Measurements from ENCODE around the gene ACOT12.
"Not testable (repeated sequence)": the region's sequence is repeated elsewhere in the genome, so short reads cannot be mapped to it uniquely, and the experiment has no call there.

The ACOT12 gene

DNA sequence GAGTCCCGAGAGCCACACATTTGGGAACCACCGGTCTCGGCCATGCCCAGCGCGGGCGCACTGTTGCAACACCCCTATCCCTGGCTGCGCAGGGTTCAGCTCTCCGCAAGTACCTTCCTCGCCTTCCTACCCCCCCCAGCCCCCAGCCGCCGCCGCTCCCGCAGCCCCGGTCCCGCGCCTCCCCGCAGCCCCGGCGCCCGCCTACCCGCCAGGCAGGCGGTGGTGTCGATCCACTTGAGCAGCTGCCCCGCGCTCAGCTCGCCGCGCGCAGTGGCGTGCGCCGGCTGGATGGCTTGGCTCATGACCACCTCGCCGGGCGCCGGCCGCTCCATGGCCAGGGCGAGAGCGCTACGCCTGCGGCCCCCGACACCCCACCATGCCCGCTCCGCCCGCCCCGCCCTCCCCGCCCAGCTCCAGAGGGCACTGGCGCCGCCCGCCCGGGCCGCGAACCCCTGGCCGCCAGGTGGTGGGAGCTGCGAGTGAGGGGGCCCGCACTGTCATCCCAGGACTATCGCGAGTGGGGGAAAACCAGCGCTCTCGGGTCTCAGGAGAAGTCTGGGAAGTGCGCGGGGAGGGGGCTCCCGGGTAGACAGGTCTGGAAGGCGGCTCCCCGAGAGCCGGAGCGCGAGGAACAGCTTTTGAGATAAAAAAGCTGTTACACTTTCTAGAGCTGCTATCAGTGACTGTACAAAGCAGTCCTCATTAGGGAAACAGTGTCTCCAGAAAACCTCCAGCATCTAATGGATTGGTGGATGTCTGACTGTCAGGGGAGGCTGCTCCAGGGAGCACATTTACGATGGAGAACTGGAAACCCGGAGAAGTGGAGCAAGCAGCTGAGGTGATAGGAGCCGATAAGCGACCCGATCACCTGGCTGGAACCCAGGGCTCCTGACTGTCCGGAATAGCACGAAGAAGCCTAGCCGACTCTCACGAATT lies at the start of gene ACOT12:
ACOT12 (minus strand) TSS at position 352 of the 936 bp plus-strand sequence; CDS start at position 332, 20 bp downstream.
- DNase-seq = no peak

DNA sequence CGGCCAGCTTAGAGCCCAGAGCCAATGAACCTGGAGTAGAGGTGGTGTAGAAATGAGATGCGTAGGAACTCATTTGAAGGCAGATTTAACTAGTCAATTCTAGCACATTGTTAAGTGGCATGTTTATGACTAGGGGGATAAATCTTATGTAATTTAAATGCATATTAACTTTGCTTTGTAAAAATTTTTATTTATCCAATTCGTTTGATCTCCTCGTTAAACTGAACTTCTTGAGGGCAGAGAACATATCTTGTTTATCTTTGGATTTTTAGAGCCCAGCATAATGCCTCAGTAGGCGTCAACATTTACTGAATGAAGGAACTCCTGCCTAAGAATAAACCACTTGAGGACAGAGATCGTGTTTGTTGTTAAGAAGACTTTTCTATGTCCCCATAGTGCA lies 41.1 kb upstream of the ACOT12 start:
- no peak for DNase-seq

DNA sequence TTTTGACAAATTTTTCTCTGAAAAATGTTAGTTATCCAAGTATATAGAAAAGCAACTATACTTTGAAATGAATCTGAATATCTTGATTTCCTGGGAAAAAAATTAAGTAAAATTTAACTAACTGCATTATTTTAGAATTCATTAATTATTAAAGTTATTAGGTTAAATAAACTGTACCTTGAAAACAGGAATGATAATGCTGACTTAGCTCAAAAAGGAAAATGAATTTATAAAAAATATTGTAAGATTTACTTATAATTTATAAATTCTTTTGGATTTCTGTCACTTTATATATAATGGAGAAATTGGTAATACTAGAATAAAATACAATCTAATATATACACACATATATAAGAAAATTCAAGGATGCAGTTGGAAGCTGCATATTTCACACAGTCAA lies 36.1 kb upstream of the ACOT12 start:
- no peak for DNase-seq

DNA sequence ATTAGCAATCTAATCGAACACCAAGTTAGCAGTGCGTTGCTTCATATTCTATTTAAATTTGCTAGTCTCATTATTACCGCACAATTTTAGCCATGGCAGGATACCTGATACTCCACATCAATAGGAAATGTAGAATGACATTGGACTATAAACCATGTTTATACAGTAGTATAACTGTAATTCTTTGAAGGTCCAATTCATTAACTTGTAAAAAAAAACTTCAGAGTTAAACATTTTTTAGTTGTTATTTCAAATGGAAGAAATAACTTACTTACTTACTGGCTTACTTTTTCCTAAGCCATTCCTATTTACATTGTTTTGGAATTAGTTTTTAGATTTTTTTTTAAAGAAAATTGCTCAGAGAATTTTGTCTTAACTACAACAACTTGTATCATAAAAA lies 35.4 kb upstream of the ACOT12 start:
- DNase-seq = no peak

DNA sequence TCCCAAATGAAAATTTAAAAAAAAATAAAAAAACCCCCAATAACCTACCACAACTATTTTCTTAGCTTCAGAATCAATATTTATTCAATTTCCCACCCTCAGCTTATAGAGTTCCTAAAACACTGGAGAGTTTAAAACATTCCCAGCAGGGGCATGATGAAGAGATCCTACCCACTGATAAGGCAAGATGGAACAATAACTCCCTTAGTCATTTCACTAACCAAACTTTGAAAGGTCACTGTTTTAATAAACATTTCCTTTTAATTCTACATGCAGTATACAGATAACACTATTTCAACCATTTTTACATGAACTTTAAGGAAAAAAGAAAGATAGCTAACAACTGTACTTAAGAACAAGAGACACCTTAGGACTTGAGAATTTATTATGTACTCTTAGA lies 34.9 kb upstream of the ACOT12 start:
- DNase-seq = no peak

DNA sequence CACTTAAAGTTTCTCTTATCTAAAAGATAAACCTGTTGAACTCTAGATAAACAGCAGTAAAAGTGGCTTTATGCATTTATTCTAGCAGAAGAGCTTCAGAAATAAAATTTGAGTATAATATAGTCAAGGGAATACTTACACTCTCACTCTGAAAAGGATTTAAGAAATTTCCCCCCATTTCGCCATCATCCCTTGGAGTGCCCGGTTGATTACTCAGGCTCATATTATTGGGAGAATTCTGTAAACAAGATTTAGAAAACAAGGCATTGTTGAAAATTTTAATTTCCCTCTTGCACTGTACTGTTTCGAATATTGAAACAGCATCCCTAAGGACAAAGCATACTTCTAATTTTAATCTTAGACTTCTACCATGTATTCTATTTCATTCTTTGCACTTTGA lies 34.5 kb upstream of the ACOT12 start:
- DNase-seq = no peak

DNA sequence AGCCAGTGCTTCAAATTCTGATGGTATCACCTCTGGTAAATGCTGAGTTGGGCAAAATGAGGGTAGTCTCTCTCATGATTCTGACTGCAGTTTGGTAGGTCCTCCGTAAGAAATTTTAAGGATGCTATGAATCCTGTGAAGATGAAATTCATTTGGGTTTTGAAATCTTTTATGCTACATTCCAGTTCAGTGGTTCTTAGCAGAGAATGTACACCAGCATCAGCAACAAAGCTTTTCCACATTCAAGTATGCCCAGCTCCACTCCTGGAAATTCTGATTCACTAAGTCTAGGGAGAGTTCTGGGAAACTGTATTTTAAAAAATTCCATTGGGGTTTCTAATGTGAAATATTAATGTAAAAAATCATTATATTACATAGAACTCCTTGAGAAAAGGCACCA lies 33.6 kb upstream of the ACOT12 start:
- no peak for DNase-seq

DNA sequence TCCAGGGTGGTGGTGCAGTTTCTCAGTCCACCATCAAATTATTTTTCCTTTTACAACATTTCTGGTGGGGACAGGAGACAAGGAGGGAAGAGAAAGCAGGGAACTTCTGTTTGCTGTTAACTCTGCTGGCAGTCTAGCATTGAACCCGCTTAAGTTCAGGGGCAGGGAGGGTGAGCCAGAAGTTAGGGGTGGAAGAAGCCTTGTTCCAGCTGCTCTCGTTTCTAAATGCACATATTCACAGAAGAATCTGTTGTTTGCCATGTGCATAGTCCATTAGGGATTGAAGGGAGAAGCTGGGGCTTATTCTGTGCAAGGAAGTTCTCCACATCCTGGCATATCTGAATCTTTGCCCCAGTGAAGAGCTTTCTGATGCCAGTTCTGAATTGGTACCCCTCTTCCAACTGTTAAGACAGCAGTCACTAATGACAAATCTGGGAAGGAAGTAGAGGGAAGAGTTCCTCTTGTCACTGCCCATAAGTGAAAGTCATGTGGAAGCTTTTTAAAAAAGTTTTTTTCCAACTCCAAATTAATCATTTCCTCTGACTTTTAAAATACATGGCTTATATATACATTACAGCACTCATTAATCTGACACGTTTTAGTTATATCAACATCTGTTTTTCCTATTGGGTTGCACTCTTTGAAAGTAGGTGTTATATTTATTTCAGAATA lies 32.6 kb upstream of the ACOT12 start:
- DNase-seq = no peak

DNA sequence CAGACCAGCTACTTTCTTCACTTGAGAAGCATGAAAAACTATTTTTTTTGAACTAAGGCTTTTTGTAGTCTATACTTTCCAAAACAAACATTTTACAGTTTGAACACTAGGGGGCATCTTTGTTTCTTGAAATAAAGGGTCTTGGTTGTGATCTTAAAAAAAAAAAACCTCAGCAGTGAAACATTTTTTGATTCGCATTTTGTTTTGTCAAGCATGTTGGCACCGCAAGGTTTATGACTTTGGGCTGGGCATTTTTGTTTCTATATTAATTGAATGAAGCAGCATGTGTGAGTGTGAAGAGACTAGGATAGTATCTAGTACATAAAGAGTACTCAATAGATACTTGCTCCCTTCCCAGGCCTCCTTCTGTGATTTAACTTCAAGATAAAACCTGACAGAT lies 31.6 kb upstream of the ACOT12 start:
- DNase-seq = peak; percentile 50

DNA sequence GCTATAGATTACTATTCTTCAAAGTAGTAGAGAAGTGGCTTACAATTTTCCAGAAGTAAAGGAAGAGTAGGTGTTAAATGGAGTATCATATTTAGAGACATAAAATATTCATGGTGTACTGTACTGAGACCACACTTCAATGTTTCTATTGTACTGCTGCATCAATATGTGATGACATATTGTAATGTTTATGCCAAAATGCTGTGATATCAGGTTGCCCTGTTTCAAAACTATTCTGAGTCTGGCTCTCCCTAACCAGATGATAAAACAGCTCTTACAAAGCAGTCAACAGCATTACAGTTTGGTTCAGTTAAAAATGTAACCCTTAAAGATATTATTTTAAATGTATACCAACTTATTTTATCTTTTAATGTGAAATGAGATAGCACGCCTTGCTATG lies 30.8 kb upstream of the ACOT12 start:
- DNase-seq = no peak

DNA sequence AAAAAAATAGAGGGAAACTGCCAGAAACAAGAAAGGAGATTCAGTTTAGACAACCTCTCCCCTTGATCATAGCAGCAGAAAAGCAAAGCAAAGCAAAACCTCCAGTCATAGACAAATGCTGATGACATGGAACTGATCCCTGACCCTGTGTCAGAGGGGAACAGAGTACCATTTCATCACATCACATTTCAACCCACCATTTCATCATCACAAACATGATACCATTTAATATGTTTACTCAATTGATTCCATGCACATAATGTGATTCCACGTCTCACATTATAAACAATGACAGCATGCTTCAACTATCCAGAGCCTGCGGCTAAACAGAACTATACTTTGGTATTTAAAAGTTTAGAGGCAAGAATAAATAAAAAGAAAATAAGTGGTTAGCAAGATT lies 28.7 kb upstream of the ACOT12 start:
- DNase-seq = peak; percentile 41

DNA sequence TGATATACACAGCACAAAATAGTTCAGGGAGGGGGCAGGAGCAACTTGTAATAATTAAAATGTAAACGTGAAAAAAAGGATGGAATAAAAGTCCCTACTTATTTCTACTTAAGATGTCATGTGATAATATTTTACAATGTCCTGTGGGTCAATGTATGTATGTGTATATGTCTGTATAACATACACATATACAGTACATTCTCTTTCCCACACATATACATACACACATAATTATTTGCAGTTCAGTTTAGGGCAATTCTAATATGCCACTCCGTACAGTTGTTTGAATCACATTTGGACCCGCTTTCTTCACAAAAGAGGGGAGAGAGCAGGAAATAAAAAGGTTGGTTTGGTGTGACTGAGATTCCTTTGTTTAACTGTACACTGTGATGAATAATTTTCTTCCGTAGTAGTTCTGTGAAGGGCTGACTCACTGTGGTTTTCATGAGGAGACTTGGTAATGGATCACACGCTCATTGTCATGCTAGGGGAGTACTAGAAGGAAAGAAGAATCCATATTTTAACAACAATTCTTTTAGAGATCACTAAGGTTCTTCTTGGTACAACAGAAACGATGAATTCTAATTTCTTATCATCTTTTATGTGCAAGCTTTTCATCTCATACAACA lies 26.2 kb upstream of the ACOT12 start:
- peak; percentile 89 for DNase-seq

DNA sequence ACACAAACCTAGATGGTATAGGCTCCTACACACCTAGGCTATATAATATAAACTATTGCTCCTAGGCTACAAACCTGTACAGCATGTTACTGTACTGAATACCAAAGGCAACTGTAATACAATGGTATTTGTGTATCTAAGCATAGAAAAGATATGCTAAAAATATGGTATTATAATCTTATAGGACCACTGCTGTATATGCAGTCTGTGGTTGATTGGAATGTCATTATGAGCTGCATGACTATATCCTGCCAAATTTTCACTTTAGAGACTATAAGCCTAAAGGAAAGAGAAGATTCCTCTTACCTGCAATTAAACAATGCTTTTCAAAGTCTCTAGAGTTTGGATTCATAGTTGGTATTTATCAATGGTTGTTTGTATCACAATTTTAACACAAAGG lies 24.7 kb upstream of the ACOT12 start:
- DNase-seq = peak; percentile 57

DNA sequence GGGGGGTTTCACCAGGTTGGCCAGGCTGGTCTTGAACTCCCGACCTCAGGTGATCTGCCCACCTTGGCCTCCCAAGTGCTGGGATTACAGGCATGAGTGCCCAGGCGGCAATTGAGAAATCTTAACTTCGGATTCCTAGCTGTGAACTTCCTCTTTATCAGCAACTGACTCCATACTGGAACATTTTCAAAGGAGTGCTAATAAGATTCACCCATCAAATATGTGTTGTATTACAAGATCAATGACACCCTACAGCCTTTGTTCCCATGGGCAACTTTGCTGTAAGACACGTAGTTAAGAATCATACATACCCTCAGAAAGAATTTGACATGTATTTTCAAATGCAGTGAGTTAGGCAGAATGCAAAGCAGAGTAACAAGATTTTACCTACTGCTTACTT lies 23.1 kb upstream of the ACOT12 start:
- DNase-seq = no peak

DNA sequence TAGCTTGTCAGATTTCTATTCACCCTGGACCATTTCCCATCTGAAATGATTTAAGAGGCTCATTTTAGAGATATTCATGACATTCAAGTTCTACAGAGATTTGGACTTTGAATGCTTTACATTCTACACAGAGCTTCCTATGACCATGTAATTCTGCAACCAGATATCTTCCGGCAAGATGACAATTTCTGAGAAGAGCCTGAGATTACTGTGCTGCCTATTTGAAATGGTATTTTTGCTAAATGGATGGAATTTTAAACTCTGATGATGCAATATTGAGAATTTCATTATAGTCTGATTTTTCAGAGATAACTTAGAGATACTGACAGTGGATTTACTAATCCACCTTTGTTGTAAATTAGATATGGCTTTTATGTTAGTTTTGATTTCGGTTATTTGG lies 16.0 kb upstream of the ACOT12 start:
- peak; percentile 51 for DNase-seq

DNA sequence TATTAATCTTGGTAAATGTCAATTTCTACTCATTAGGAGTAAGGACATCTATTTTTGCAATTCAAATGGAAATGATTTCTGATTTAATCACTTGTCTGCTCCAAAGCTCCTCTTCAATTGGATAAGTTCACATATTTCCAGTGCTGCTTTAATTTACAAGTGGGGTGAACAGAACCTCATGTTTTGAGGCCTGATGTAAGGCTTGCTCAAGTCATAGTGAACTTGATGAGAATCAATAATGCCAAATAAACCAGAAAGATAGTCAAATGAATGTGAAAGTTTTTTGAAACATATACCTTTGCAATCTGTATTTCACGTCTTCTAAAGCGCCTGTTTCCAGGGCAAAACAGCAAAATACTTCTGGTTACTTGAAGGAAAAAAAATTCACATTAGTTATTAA lies 15.4 kb upstream of the ACOT12 start:
- no peak for DNase-seq

DNA sequence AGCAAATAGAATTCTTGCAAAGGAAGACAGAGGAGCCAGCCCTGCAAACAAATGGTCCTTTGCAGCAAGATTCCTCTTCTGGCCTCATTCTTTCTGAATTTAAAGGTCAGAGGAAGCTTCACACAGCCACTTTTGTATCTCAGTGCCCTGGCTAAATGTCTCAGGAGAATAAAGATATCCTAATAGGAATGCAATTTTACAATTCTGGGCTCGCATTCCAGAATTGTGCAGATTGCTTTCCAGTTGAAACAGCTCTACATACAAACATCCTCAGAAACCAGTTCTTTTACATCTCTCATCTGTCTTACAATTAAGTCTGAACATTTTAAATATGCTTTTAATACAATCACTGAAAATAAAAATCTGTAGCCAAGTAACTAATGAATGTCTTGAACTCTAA lies 14.6 kb upstream of the ACOT12 start:
- peak; percentile 53 for DNase-seq

DNA sequence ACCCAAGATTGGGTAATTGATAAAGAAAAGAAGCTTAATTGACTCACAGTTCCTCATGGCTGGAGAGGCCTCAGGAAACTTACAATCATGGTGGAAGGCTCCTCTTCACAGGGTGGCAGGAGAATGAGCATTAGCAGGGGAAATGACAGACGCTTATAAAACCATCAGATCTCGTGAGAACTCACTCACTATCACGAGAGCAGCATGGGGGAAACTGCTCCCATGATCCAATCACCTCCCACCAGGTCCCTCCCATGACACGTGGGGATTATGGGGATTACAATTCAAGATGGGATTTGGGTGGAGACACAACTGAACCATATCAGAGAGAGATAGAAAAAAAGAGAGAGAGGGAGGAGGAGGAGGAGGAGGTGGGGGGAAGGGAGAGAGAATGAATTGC lies 13.9 kb upstream of the ACOT12 start:
- DNase-seq = not testable (repeated sequence)

DNA sequence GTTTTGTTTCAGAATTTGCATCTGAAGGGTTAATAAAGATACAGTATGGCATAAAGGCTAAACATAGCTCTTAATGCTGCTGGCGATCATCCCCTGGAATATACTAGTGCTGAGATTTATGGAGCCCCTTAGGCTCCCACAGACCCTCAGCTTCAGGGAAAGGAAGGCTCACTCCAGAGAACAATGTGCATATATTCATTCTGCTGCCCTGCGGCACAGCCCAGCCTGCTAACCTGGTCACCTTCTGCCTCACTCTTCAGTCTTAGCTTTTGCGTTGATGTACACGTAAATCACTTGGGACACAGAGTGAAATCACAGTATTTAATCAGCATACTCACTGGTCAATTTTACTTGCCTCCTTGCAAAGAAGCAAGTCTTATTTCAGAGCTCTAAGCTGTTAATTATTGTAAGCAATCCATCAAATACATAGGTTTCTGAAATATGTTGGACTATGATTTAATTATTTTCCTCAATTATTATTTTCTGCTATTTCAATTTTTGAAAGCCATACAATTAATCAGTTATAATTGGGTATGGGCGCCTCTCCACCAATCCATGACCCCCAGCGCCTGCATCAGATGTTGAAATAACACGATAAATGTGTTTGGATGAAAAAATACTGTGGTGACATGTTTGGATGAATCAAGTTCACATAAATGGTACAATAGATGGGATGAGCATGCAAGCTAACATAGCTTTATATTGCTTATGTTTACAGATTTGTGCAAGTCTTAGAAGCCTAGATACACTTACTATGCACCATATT lies 11.4 kb upstream of the ACOT12 start:
- no peak for DNase-seq

DNA sequence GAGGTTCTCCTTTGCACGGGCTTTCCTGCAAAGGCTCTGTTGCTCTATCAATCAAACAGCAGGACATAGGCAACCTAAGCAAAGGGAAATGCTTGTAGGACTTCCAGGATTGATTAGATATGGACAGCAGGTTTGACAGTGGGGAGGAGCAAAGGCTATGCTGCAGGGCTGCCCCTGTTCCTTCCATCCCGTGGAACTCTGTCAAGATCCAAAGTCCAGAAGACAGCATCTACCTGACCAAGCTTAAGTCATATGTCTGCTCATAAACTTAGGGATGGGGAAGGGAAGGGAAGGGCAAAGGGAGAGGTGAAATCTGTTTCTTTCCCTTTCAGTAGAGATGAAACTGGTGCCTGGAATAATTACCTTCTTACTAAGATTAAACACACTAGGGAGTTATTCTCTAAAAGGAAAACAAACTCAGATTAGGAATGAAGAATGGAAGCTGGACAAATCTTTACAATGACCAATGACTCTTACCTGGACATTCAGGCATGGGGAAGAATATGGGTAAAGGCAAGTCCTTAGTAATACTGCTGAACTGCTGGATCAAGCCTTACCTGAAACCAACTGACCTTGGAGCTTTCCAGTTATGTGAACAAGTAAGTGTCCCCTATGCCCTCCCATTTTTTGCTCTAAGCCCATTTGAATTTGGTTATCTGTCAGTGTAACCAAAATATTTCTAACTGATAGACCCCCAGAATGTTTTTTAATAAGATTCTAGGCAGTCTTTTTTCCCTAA lies 8.4 kb upstream of the ACOT12 start:
- DNase-seq = no peak

DNA sequence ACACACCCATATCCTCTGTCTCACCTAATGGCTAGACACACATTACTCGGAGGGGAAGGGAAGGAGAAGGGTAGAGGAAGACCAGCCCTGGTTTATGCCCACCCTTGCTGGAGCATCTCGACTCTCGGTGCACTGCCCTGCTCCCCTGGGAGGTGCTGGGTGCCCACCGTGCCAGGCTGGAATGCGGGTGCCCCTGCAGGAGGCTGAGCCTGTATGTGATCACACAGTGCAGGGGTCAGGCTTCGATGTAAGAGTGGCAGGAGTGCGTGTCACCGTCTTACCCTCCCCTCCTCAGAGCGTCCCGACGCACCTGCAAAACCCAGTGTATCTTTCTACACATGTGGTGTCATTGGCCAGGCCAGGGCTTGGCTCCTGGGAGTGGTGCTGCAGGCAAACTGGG lies 7.3 kb upstream of the ACOT12 start:
- no peak for DNase-seq

DNA sequence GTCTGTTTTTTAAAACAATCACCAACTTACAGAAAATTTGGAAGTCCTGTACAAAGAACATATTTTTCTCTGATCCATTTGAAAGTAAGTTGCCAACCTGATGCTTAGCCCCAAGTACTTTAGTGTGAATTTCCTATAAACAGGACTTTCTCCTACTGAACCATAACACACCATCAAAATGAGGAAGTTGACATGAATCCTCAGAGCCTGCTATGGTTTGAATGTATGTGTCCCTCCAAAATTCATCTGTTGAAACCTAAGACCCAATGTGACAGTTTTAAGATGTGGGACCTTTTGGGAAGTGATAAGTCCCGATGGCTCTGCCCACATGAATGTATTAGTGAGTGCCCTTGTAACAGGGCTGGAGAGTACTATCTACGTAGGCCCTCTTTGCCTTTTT lies 6.4 kb upstream of the ACOT12 start:
- no peak for DNase-seq

Measured in fibroblast of upper back skin (primary cell).